ENCODE measurements around the gene ZNF286A. TPM values are rescaled to one million over a fixed set of nuclear protein-coding genes. Genes with fewer than 3 reads are reported as not detected.

The ZNF286A gene
- polyA plus RNA-seq, 1 donor, result 24.0 TPM

Other genes starting within 250 kb of the ZNF286A start
- 2.8 TPM for gene CDRT4, start 232.1 kb upstream of the ZNF286A start, polyA plus RNA-seq (ENCODE audit: insufficient read length)
- gene TVP23C, start 136.3 kb upstream of the ZNF286A start, polyA plus RNA-seq (ENCODE audit: insufficient read length), result 11.0 TPM
- gene FBXW10B, start 80.0 kb upstream of the ZNF286A start, polyA plus RNA-seq (ENCODE audit: insufficient read length), result 1.9 TPM
- gene TRIM16, start 15.4 kb upstream of the ZNF286A start, polyA plus RNA-seq (ENCODE audit: insufficient read length), result 45.5 TPM
- gene TBC1D26, start 32.5 kb downstream of the ZNF286A start, polyA plus RNA-seq (ENCODE audit: insufficient read length), result not detected
- 6.2 TPM for gene ADORA2B, start 245.4 kb downstream of the ZNF286A start, polyA plus RNA-seq (ENCODE audit: insufficient read length)